Lung (tissue), 12 donors: ENCODE measurements around the gene SLC9A1. TPM values are rescaled to one million over a fixed set of nuclear protein-coding genes. Genes with fewer than 3 reads are reported as not detected.
A peak's percentile ranks its signal among the peaks of the same experiment; 100 is the strongest.

Experiments
- ATAC-seq: fragments of 200-7000 bp; cut with Tn5 transposase; one replicate; pipeline ENCODE4 v1.9.1; 2020; ENCODE audit warnings: moderate number of reproducible peaks; ENCODE audit not compliant: insufficient read depth, low FRiP score
- DNase-seq, 3 donors: peaks; one replicate each; pipeline ENCODE4 v3.0.0-alpha.2; 2013 to 2017
- H3K27ac ChIP-seq, 2 donors: one replicate each; pipeline ENCODE4 v1.5.1; 2013; ENCODE audit warnings: mild to moderate bottlenecking in 2 of 2, moderate library complexity in 2 of 2, control low read depth in 1 of 2, inconsistent platforms in 1 of 2, low read depth in 1 of 2, low read length in 1 of 2
- H3K27me3 ChIP-seq, 3 donors: one replicate each; pipeline ENCODE4 v1.5.1; 2013; ENCODE audit warnings: low read length in 2 of 3; ENCODE audit not compliant: control insufficient read depth in 3 of 3, insufficient read depth in 3 of 3
- H3K36me3 ChIP-seq, 4 donors: one replicate each; pipeline ENCODE4 v1.5.1; 2013; ENCODE audit warnings: low read length in 4 of 4, mild to moderate bottlenecking in 1 of 4, moderate library complexity in 1 of 4; ENCODE audit not compliant: control insufficient read depth in 4 of 4, insufficient read depth in 4 of 4
- H3K4me1 ChIP-seq, 5 donors: one replicate each; pipeline ENCODE4 v1.5.1; 2013; ENCODE audit warnings: low read length in 5 of 5, mild to moderate bottlenecking in 2 of 5, moderate library complexity in 1 of 5; ENCODE audit not compliant: control insufficient read depth in 5 of 5, insufficient read depth in 5 of 5
- H3K4me3 ChIP-seq: one replicate; pipeline ENCODE4 v1.5.1; 2013; ENCODE audit warnings: mild to moderate bottlenecking, control low read depth, moderate library complexity
- H3K9ac ChIP-seq, 2 donors: one replicate each; pipeline ENCODE4 v1.5.1; 2013; ENCODE audit warnings: low read length in 2 of 2, control low read depth in 1 of 2; ENCODE audit not compliant: insufficient read depth in 1 of 2
- H3K9me3 ChIP-seq, 4 donors: one replicate each; pipeline ENCODE4 v1.5.1; 2013; ENCODE audit warnings: low read length in 3 of 4, mild to moderate bottlenecking in 1 of 4, moderate library complexity in 1 of 4; ENCODE audit not compliant: control insufficient read depth in 4 of 4, insufficient read depth in 3 of 4
- CTCF ChIP-seq: IDR thresholded peaks from 2 replicates; pipeline ENCODE4 v1.5.1; 2012; ENCODE audit warnings: mild to moderate bottlenecking; ENCODE audit errors: control extremely low read depth, extremely low read depth
- WGBS, 2 donors: extraction: QIAGEN DNeasy Blood & Tissue Kit; methylation state at CpG; one replicate each; pipeline ENCODE4 v1.1.7; 2013; 5-methylcytosine and 5-hydroxymethylcytosine counted together
- polyA plus RNA-seq, 2 donors: library from polyadenylated mRNA; stranded (reverse); fragments of 200-250 nt; gene quantifications; one replicate each; pipeline ENCODE4 v1.2.1, GENCODE V29; 2013
- total RNA-seq, 2 donors: library from RNA; depleted of rRNA in 1 of 2; stranded (reverse); fragments of >200 nt in 1 of 2; gene quantifications; one replicate each; pipeline ENCODE4 v1.2.1, GENCODE V29; 2014 to 2021
- donor health status: control.
- donor health status: control.
- donor health status: Bipolar disorder and iron deficiency.
- donor health status: healthy.
- donor health status: DM: yes; HTN: yes; CAD: no.

The SLC9A1 gene
- total and polyA plus RNA-seq, 4 donors = 19.3 to 48.0 (median 24.6) TPM

DNA sequence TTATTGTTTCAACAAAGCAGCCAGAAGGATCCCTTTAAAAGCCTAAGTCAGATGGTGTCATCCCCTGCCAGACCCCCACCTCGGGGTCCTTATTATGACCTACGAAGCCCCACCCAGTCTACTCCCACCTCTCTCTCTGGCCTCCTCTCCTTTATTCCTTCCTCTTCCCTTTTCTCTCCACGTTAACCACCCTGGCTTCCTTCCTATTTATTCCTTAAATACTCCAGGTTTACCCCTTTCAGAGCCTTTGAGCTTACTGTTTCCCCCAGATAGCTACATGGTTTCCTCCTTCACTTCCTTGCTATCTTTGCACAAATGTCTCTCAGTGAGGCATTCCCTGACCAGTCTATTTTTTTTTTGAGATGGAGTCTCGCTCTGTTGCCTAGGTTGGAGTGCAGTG lies 12.0 kb upstream of the SLC9A1 start:
- whole genome bisulfite sequencing, 2 donors = 31 to 49% methylated on average over 4 of the region's 4 CpGs
- TF ChIP-seq CTCF = no peak
- no peak overlapping the region for H3K4me3 ChIP-seq
- H3K27me3 ChIP-seq = no peaks in the 10 kb centered on the region
- ATAC-seq (no peak), DNase-seq (no peak)
- H3K9ac ChIP-seq = no peak overlapping the region
- no peak overlapping the region for H3K27ac ChIP-seq
- H3K9me3 ChIP-seq = no peaks in the 10 kb centered on the region
- H3K4me1 ChIP-seq = peaks cover 0 to 2% (median 0%) of the 10 kb centered on the region in 5 donors
- no peaks in the 10 kb centered on the region for H3K36me3 ChIP-seq

DNA sequence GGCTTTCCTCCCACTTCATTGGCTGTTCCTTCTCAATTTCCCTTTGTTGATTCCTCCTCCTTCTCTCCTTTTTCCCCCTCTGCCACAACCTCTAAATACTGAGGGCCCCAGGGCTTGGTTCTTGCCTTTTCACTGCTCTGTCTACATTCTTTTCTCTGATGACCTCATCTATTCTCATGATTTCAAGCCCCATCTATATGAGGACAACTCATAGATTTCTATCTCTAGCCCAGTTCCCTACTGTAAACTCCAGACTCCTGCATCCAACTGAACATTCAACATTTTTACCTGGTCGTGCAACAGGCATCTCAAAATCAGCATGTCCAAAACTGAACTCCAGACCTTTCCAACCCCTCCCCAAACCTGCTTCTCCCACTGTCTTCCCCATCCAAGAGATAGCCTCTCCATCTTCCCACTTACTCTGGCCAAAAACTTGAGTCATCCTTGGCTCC lies 11.5 kb upstream of the SLC9A1 start:
- ATAC-seq (no peak), DNase-seq (no peak)
- Histone ChIP-seq H3K4me3 (no peak overlapping the region), H3K27ac (no peak overlapping the region), H3K36me3 (no peaks in the 10 kb centered on the region), H3K9me3 (no peaks in the 10 kb centered on the region), H3K9ac (no peak overlapping the region), H3K27me3 (no peaks in the 10 kb centered on the region), H3K4me1 (peaks cover 0 to 2% (median 0%) of the 10 kb centered on the region in 5 donors)
- no peak for TF ChIP-seq CTCF
- WGBS, 2 donors = 76 to 96% methylated on average over 1 of the region's 1 CpG

DNA sequence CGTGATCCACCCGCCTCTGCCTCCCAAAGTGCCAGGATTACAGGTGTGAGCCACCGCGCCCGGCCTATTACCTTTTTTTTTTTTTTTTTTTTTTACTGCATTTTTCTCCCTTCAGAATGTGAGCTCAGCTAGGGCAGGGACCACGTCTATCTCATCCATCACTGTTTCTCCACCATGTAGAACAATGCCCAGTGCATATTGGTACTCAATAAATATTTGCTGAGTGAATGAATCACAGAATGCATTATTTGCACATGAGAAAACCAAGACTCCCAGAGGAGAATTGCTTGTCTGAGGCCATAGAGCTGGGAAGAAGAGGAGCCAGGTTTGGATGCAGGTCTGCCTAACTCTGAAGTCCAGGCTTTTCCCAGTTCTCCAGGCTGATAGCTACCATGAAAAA lies 8.2 kb upstream of the SLC9A1 start:
- H3K4me3 ChIP-seq = no peak overlapping the region
- 89 to 92% methylated on average over 6 of the region's 6 CpGs for WGBS, 2 donors
- H3K9me3 ChIP-seq = no peaks in the 10 kb centered on the region
- H3K27ac ChIP-seq = no peak overlapping the region
- no peaks in the 10 kb centered on the region for H3K27me3 ChIP-seq
- H3K36me3 ChIP-seq = no peaks in the 10 kb centered on the region
- no peak for ATAC-seq
- H3K4me1 ChIP-seq = peaks cover 0 to 2% (median 0%) of the 10 kb centered on the region in 5 donors
- H3K9ac ChIP-seq = no peak overlapping the region
- no peak for DNase-seq
- no peak for TF ChIP-seq CTCF

- Histone ChIP-seq H3K9ac (no peak overlapping the region), H3K27ac (peak overlapping the region in 1 of 2 donors; percentile 24), H3K9me3 (no peaks in the 10 kb centered on the region), H3K4me3 (no peak overlapping the region), H3K36me3 (no peaks in the 10 kb centered on the region), H3K4me1 (peaks cover 0 to 2% (median 0%) of the 10 kb centered on the region in 5 donors), H3K27me3 (no peaks in the 10 kb centered on the region)
- ATAC-seq (no peak), DNase-seq (no peak)
- 83 to 97% methylated on average over 4 of the region's 4 CpGs for WGBS, 2 donors
- TF ChIP-seq CTCF = no peak
These were observed 7.2 kb upstream of the SLC9A1 start for GRCh38 chr1:27162090-27162489.
